Measurements from ENCODE around the gene RHBDD3. TPM values are rescaled to one million over a fixed set of nuclear protein-coding genes. Genes with fewer than 3 reads are reported as not detected.
"Not testable (repeated sequence)": the region's sequence is repeated elsewhere in the genome, so short reads cannot be mapped to it uniquely, and the experiment has no call there.

The RHBDD3 gene
- total RNA-seq, 6 experiments from 2014 or later, result 9.7 to 35.3 (median 14.7) TPM

DNA sequence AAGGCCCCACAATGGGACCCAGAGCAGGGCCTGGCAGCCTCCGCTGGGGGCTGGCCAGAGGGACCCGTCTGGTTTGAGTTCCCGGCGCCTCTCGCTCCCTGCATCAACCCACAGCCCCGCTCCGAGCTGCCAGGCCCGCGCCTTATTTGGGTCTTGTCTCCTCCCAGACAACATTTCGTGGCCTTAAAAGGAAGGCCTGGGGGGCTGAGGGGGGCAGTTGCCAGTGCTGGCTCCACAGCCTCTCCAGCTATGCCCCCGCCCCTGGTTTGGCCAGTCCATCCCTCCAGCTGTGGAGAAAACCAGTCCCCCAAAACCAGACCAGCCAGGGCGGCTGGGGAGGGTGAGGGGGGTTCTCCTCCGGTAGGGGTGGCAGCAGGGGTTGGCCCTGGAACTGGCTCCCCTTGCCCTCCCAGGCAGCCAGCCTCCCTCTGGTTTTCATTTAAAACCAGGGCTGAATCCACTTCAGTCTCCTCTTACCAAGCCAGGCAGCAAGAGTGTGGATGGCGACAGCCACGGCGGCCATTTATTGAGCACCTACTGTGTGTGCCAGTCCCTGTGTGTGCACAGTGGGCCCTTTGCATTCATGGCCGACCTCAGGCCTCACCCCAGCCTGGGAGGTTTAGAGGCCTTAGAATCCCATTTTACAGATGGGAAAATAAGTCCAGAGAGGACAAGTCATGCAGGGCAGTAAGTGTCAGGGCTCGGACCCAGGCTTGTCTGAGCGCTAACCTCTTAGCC lies 43.5 kb downstream of the RHBDD3 start:
- 87% methylated on average over 4 of the region's 19 CpGs for WGBS (ENCODE audit: insufficient coverage, low coverage, low lambda C conversion rate, missing lambda C conversion rate)
- no peak for TF ChIP-seq POLR2A (IDR thresholded peaks at IDR 0.05)
- TF ChIP-seq, protein P1, sequence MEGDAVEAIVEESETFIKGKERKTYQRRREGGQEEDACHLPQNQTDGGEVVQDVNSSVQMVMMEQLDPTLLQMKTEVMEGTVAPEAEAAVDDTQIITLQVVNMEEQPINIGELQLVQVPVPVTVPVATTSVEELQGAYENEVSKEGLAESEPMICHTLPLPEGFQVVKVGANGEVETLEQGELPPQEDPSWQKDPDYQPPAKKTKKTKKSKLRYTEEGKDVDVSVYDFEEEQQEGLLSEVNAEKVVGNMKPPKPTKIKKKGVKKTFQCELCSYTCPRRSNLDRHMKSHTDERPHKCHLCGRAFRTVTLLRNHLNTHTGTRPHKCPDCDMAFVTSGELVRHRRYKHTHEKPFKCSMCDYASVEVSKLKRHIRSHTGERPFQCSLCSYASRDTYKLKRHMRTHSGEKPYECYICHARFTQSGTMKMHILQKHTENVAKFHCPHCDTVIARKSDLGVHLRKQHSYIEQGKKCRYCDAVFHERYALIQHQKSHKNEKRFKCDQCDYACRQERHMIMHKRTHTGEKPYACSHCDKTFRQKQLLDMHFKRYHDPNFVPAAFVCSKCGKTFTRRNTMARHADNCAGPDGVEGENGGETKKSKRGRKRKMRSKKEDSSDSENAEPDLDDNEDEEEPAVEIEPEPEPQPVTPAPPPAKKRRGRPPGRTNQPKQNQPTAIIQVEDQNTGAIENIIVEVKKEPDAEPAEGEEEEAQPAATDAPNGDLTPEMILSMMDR (IDR thresholded peaks at IDR 0.05), result no peak
- Histone ChIP-seq H3K9me3 (no peaks in the 10 kb centered on the region), H3K27ac (no peak overlapping the region), H3K4me1 (peaks cover 0 to 9% (median 4%) of the 10 kb centered on the region in 4 donors), H3K36me3 (no peaks in the 10 kb centered on the region), H3K27me3 (no peaks in the 10 kb centered on the region), H3K4me3 (no peak overlapping the region)
- DNase-seq (no peak), ATAC-seq (no peak)
- intact Hi-C loops (cut with DNase I), result no loop called here

DNA sequence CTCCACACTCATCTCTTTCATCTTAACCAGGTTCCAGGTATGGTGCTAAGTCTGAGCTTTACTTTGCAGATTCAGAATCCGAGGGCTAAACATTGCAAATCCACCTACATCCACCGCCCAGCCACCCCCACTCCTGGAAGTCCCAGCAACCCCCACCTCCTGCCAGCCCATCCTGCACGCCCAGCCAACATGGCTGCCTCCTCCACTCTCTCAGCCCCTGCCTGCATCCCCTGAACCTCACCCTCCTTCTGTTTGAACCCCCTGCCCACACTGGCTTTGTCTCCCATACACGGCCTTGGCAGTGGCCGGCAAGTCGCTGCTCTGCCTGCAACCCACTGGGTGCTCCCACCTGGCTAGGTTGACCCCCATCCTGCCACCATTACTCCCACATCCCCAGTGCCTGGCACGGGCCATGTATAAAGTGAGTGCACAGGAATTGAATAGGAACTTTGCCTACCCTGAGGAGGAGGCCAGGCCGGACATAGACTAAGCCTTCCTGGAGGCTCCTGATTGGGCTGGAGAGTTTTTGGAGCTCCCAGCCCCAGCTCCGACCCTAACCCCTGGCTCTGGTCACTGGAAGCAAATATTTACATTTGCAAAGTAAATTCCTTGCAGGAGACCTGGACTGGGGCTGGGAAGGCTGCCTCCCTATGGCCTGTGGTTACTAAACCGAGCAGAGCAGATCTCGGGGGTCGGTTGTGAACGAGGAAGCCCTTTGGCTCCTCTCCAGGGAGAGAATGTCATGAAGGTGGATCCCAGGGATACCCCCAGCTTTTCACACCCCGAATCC lies 47.7 kb downstream of the RHBDD3 start:
- 74% methylated on average over 8 of the region's 14 CpGs for WGBS (ENCODE audit: insufficient coverage, low coverage, low lambda C conversion rate, missing lambda C conversion rate)
- DNase-seq, result peak in 1 of 3 donors; percentile 59
- no peak overlapping the region for H3K4me3 ChIP-seq
- ATAC-seq, result peak; percentile 48 to 61 (median 54)
- no peaks in the 10 kb centered on the region for H3K36me3 ChIP-seq
- H3K27me3 ChIP-seq, result no peaks in the 10 kb centered on the region
- no peak for TF ChIP-seq POLR2A (IDR thresholded peaks at IDR 0.05)
- TF ChIP-seq, protein P1 (IDR thresholded peaks at IDR 0.05), result no peak
- H3K27ac ChIP-seq, result no peak overlapping the region
- peaks cover 0 to 21% (median 6%) of the 10 kb centered on the region in 4 donors for H3K4me1 ChIP-seq
- H3K9me3 ChIP-seq, result no peaks in the 10 kb centered on the region
- intact Hi-C loops (cut with DNase I), result no loop called here

DNA sequence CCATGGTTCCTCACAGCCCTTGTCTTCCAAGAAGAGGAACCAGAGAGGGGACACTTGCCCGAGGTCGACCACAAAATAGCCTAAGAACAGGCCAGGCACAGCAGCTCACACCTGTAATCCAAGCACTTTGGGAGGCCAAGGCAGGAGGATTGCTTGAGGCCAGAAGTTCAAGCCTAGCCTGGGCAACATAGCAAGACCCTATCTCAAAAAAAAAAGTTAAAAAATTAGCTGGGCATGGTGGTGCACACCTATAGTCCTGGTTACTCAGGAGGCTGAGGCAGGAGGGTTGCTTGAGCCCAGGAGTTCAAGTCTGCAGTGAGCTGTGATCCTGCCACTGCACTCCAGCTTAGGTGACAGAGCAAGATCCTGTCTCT lies 48.4 kb downstream of the RHBDD3 start:
- DNase-seq; H3K27ac ChIP-seq; H3K9me3 ChIP-seq; H3K36me3 ChIP-seq; H3K4me3 ChIP-seq; intact Hi-C loops (cut with DNase I); H3K27me3 ChIP-seq; ATAC-seq: not testable (repeated sequence)
- peaks cover 0 to 21% (median 6%) of the 10 kb centered on the region in 4 donors for H3K4me1 ChIP-seq
- 76% methylated on average over 2 of the region's 2 CpGs for WGBS (ENCODE audit: insufficient coverage, low coverage, low lambda C conversion rate, missing lambda C conversion rate)

DNA sequence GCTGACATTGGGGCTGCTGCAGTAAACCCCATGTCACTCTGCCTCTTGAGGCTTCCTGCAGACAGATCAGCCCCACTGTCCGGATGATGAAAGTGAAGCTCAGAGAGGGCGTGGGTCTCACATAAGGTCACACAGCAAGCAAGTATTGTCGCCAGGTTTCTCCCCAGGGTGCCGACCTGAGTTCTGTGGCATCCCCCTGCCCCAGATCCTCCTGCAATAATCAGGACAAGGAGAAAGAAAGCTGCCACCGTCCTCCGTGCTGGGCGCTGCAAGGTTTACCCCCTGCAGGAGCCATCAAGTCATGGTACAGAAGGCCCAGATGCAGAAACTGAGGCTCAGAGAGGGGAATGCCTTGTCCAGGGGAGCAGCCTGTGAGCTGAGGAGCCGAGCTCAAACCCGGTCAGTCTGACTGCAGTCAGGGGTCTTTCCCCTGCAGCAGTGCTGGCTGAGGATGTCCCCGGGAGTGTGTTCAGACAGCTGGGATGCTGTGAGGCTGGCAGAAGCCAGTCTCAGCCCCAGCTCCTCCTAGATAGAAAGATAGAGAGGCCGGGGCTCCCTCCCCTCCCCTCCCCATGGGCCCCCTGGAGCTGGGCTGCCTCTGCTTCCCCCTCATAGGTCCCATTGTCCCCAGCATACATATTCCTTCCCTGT lies 48.9 kb downstream of the RHBDD3 start:
- Histone ChIP-seq H3K27me3 (no peaks in the 10 kb centered on the region), H3K4me3 (no peak overlapping the region), H3K36me3 (no peaks in the 10 kb centered on the region), H3K9me3 (no peaks in the 10 kb centered on the region), H3K27ac (no peak overlapping the region), H3K4me1 (peaks cover 0 to 21% (median 6%) of the 10 kb centered on the region in 4 donors)
- TF ChIP-seq, protein P1 (IDR thresholded peaks at IDR 0.05), result no peak
- no peak for TF ChIP-seq POLR2A (IDR thresholded peaks at IDR 0.05)
- intact Hi-C loops (cut with DNase I), result no loop called here
- DNase-seq (peak in 1 of 3 donors; percentile 36), ATAC-seq (no peak)
- WGBS (ENCODE audit: insufficient coverage, low coverage, low lambda C conversion rate, missing lambda C conversion rate), result no CpG with 5 or more reads among the region's 11 CpGs
